ENCODE measurements around the gene AATF. TPM values are rescaled to one million over a fixed set of nuclear protein-coding genes. Genes with fewer than 3 reads are reported as not detected.

AATF gene
- polyA plus RNA-seq, 1 donor from 2014 or later, result 12.7 TPM

DNA sequence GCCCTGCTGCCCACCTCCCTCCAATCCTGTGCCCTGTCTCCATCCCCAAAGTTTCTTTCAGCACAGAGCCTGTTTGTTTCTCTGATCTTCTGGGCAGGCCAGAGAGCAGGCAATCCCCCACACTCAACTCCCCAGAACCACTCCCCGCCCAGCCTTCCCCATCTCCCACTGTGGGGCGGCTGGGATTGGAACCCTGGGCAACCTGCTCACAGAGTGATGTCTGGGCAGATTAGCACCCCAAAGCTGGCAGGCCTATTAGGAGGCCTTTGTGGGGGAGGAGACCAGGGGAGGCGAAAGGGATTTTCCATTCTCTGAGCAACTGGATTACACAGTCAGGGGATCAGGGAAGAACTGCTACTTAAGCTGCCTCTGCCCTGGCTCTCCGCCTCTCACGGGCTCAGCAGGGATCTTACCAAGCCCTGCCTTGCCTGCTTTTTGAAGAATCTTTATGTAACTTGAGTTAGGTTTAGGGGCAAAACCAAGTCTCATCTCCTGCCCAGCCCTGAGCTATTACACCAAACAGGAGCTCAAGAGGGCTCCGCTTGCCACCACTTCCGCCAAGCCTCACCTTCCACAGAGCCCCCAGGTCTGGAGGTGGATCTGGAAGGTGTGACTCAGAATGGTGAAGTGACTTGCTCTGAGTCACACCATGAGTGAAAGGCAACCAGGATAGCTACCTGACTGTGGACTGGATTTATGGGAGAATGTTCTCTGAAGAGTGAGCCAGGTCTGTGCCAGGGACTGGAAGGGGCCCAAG is 27.5 kb upstream of the AATF start:
- Histone ChIP-seq H3K36me3 (ENCODE audit: insufficient read depth, low read length) (no peaks in the 10 kb centered on the region), H3K27me3 (ENCODE audit: insufficient read depth, low read depth, low read length) (peaks cover 8% of the 10 kb centered on the region), H4K20me1 (ENCODE audit: insufficient read depth) (no peaks in the 10 kb centered on the region), H3K27ac (ENCODE audit: low read length) (no peak overlapping the region), H3K4me2 (ENCODE audit: low read length) (no peak overlapping the region), H2AFZ (ENCODE audit: low read depth, low read length) (no peak overlapping the region), H3K79me2 (replicated peaks; ENCODE audit: insufficient read depth, low read length) (no peaks in the 10 kb centered on the region), H3K9me2 (ENCODE audit: insufficient read depth, low read length) (no peaks in the 10 kb centered on the region), H3F3A (ENCODE audit: insufficient read depth, low read length, poor library complexity, severe bottlenecking) (no peaks in the 10 kb centered on the region), H3K9ac (ENCODE audit: low read length) (no peak overlapping the region), H3K4me3 (ENCODE audit: low read length) (no peak overlapping the region), H3K9me3 (ENCODE audit: low read length) (no peaks in the 10 kb centered on the region)
- TF ChIP-seq, protein P1, sequence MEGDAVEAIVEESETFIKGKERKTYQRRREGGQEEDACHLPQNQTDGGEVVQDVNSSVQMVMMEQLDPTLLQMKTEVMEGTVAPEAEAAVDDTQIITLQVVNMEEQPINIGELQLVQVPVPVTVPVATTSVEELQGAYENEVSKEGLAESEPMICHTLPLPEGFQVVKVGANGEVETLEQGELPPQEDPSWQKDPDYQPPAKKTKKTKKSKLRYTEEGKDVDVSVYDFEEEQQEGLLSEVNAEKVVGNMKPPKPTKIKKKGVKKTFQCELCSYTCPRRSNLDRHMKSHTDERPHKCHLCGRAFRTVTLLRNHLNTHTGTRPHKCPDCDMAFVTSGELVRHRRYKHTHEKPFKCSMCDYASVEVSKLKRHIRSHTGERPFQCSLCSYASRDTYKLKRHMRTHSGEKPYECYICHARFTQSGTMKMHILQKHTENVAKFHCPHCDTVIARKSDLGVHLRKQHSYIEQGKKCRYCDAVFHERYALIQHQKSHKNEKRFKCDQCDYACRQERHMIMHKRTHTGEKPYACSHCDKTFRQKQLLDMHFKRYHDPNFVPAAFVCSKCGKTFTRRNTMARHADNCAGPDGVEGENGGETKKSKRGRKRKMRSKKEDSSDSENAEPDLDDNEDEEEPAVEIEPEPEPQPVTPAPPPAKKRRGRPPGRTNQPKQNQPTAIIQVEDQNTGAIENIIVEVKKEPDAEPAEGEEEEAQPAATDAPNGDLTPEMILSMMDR (IDR thresholded peaks at IDR 0.05; ENCODE audit: poor library complexity, severe bottlenecking), result no peak
- TF ChIP-seq POLR2AphosphoS5 (IDR thresholded peaks at IDR 0.05) (no peak), SMC3 (conservative IDR thresholded peaks at IDR 0.05; ENCODE audit: poor library complexity) (no peak), MXI1 (conservative IDR thresholded peaks at IDR 0.05; ENCODE audit: poor library complexity, severe bottlenecking) (no peak), TAF1 (IDR thresholded peaks at IDR 0.05; ENCODE audit: low read depth) (no peak), EP300 (conservative IDR thresholded peaks at IDR 0.05; ENCODE audit: poor library complexity, severe bottlenecking) (no peak), RAD21 (conservative IDR thresholded peaks at IDR 0.05) (no peak)
- TF ChIP-seq, protein P2, sequence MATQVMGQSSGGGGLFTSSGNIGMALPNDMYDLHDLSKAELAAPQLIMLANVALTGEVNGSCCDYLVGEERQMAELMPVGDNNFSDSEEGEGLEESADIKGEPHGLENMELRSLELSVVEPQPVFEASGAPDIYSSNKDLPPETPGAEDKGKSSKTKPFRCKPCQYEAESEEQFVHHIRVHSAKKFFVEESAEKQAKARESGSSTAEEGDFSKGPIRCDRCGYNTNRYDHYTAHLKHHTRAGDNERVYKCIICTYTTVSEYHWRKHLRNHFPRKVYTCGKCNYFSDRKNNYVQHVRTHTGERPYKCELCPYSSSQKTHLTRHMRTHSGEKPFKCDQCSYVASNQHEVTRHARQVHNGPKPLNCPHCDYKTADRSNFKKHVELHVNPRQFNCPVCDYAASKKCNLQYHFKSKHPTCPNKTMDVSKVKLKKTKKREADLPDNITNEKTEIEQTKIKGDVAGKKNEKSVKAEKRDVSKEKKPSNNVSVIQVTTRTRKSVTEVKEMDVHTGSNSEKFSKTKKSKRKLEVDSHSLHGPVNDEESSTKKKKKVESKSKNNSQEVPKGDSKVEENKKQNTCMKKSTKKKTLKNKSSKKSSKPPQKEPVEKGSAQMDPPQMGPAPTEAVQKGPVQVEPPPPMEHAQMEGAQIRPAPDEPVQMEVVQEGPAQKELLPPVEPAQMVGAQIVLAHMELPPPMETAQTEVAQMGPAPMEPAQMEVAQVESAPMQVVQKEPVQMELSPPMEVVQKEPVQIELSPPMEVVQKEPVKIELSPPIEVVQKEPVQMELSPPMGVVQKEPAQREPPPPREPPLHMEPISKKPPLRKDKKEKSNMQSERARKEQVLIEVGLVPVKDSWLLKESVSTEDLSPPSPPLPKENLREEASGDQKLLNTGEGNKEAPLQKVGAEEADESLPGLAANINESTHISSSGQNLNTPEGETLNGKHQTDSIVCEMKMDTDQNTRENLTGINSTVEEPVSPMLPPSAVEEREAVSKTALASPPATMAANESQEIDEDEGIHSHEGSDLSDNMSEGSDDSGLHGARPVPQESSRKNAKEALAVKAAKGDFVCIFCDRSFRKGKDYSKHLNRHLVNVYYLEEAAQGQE (IDR thresholded peaks at IDR 0.05; ENCODE audit: borderline replicate concordance), result no peak

DNA sequence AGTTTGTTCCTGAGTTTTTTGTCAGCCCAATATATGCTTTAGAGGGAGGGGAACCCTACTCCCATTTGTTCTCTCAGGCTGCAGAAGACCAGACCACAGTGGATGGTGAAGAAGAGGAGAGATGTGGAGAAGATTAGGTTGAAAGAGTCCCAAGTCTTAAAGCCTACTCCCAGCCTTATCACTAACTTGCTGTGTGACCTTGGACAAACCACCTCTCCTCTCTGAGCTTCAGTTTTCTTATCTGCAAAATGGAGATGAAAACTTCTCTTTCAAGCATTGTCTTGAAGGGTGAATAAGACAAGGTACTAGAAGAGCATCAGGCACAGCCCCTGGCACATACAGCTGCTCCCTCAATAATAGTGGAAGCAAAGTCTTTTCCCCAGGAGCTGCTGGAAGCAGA is 26.6 kb upstream of the AATF start:
- Histone ChIP-seq H3K79me2 (replicated peaks; ENCODE audit: insufficient read depth, low read length) (no peaks in the 10 kb centered on the region), H3K9me2 (ENCODE audit: insufficient read depth, low read length) (no peaks in the 10 kb centered on the region), H3F3A (ENCODE audit: insufficient read depth, low read length, poor library complexity, severe bottlenecking) (no peaks in the 10 kb centered on the region), H3K36me3 (ENCODE audit: insufficient read depth, low read length) (no peaks in the 10 kb centered on the region), H2AFZ (ENCODE audit: low read depth, low read length) (no peak overlapping the region), H3K4me3 (ENCODE audit: low read length) (no peak overlapping the region), H3K4me2 (ENCODE audit: low read length) (no peak overlapping the region), H3K27me3 (ENCODE audit: insufficient read depth, low read depth, low read length) (peaks cover 14% of the 10 kb centered on the region), H3K9me3 (ENCODE audit: low read length) (no peaks in the 10 kb centered on the region), H3K9ac (ENCODE audit: low read length) (no peak overlapping the region), H3K27ac (ENCODE audit: low read length) (no peak overlapping the region), H4K20me1 (ENCODE audit: insufficient read depth) (no peaks in the 10 kb centered on the region)
- no peak for TF ChIP-seq SMC3 (conservative IDR thresholded peaks at IDR 0.05; ENCODE audit: poor library complexity)
- TF ChIP-seq POLR2AphosphoS5 (IDR thresholded peaks at IDR 0.05), result no peak
- no peak for TF ChIP-seq TAF1 (IDR thresholded peaks at IDR 0.05; ENCODE audit: low read depth)
- no peak for TF ChIP-seq MXI1 (conservative IDR thresholded peaks at IDR 0.05; ENCODE audit: poor library complexity, severe bottlenecking)
- TF ChIP-seq, protein P2 (IDR thresholded peaks at IDR 0.05; ENCODE audit: borderline replicate concordance), result no peak
- no peak for TF ChIP-seq EP300 (conservative IDR thresholded peaks at IDR 0.05; ENCODE audit: poor library complexity, severe bottlenecking)
- TF ChIP-seq RAD21 (conservative IDR thresholded peaks at IDR 0.05), result no peak
- TF ChIP-seq, protein P1 (IDR thresholded peaks at IDR 0.05; ENCODE audit: poor library complexity, severe bottlenecking), result no peak
- TF ChIP-seq EZH2 (IDR thresholded peaks at IDR 0.05; ENCODE audit: borderline replicate concordance, insufficient read depth, low read length, poor library complexity, severe bottlenecking), result no peak
